ENCODE results near the gene GET4. TPM values are rescaled to one million over a fixed set of nuclear protein-coding genes. Genes with fewer than 3 reads are reported as not detected.
A peak's percentile ranks its signal among the peaks of the same experiment; 100 is the strongest.

GET4 gene
- total and polyA plus RNA-seq, 2 of the 13 experiments (the other 11 are each of a cell fraction or from before 2014, with no cell fraction given) = 28.2 to 35.2 TPM

DNA sequence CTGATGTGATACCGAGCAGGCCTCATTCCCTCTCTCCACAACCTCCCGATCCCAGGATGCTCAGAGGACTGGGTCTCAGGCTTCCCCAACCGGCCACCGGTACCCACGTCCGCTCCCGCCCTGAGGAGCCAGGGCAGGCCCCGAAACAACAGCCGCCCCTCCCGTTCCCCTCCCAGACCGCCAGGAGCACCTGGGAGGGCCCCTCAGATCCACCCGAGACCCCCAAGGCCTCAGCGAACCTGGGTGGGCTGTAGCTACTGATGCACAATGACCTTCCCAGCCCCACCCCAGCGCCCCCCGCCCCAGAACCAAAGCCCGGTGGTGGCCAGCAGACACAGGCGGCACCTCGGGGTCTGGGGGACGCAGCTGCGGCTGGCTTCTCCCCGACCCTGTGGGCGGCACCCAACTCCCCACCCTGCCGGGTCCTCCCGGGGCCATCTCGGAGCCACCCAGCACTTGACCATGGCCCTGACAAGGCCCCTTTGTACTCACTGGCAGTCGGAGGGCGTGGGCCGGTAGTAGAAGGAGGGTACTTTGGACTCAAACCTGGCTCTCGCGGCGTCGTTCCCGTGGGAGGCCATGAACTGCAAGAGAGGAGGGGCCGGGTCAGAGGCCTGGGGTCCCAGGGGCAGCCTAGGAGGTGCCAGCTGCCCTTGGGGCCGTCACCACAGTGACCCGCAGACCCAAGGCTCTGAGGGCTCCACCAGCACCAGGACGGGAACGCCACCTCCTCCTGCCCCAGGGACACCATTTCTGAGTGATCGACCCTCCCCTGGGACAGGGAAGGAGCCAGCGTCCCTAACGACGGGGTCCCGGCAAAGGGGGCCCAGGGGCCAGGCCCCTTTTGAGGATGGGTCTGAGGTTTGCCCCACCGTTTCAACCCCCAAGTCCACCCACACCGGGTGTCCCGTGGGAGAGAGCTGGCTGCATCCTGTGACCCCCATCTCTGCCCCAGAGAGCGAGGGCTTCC is 50.0 kb downstream of the GET4 start:
- peak overlapping the region; percentile 75 for H3K9ac ChIP-seq (ENCODE audit: insufficient read depth, low read depth, low read length)
- WGBS (ENCODE audit: low lambda C conversion rate) = 21% methylated on average over 7 of the region's 47 CpGs
- POLR2A ChIA-PET = interaction anchor here (0.7 to 4.2 kb wide), 8 partner anchors 14 to 230 kb away, joined by 3 to 28 read pairs (median 8); partner anchors contain the start of genes ADAP1 and CYP2W1
- TF ChIP-seq NFE2 (CRISPR knock-in tag; IDR thresholded peaks at IDR 0.05) (no peak), AHR (CRISPR knock-in tag; IDR thresholded peaks at IDR 0.05) (no peak), MATR3 (CRISPR knock-in tag; IDR thresholded peaks at IDR 0.05) (no peak), KAT8 (CRISPR knock-in tag; IDR thresholded peaks at IDR 0.05) (peak; percentile 48; the same call in 1 of the 2 replicates), ZSCAN9 (CRISPR knock-in tag; IDR thresholded peaks at IDR 0.05; ENCODE audit: borderline replicate concordance) (no peak), ZNF256 (CRISPR knock-in tag; conservative IDR thresholded peaks at IDR 0.05) (no peak), ZNF839 (CRISPR knock-in tag; IDR thresholded peaks at IDR 0.05; ENCODE audit: borderline replicate concordance) (no peak), BRCA1 (CRISPR knock-in tag; IDR thresholded peaks at IDR 0.05) (no peak)
- TF ChIP-seq, protein P1, sequence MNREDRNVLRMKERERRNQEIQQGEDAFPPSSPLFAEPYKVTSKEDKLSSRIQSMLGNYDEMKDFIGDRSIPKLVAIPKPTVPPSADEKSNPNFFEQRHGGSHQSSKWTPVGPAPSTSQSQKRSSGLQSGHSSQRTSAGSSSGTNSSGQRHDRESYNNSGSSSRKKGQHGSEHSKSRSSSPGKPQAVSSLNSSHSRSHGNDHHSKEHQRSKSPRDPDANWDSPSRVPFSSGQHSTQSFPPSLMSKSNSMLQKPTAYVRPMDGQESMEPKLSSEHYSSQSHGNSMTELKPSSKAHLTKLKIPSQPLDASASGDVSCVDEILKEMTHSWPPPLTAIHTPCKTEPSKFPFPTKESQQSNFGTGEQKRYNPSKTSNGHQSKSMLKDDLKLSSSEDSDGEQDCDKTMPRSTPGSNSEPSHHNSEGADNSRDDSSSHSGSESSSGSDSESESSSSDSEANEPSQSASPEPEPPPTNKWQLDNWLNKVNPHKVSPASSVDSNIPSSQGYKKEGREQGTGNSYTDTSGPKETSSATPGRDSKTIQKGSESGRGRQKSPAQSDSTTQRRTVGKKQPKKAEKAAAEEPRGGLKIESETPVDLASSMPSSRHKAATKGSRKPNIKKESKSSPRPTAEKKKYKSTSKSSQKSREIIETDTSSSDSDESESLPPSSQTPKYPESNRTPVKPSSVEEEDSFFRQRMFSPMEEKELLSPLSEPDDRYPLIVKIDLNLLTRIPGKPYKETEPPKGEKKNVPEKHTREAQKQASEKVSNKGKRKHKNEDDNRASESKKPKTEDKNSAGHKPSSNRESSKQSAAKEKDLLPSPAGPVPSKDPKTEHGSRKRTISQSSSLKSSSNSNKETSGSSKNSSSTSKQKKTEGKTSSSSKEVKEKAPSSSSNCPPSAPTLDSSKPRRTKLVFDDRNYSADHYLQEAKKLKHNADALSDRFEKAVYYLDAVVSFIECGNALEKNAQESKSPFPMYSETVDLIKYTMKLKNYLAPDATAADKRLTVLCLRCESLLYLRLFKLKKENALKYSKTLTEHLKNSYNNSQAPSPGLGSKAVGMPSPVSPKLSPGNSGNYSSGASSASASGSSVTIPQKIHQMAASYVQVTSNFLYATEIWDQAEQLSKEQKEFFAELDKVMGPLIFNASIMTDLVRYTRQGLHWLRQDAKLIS (CRISPR knock-in tag; IDR thresholded peaks at IDR 0.05) = no peak
- TF ChIP-seq, protein P2, sequence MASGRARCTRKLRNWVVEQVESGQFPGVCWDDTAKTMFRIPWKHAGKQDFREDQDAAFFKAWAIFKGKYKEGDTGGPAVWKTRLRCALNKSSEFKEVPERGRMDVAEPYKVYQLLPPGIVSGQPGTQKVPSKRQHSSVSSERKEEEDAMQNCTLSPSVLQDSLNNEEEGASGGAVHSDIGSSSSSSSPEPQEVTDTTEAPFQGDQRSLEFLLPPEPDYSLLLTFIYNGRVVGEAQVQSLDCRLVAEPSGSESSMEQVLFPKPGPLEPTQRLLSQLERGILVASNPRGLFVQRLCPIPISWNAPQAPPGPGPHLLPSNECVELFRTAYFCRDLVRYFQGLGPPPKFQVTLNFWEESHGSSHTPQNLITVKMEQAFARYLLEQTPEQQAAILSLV (CRISPR knock-in tag; IDR thresholded peaks at IDR 0.05; ENCODE audit: borderline replicate concordance) = no peak
- TF ChIP-seq, protein P3, sequence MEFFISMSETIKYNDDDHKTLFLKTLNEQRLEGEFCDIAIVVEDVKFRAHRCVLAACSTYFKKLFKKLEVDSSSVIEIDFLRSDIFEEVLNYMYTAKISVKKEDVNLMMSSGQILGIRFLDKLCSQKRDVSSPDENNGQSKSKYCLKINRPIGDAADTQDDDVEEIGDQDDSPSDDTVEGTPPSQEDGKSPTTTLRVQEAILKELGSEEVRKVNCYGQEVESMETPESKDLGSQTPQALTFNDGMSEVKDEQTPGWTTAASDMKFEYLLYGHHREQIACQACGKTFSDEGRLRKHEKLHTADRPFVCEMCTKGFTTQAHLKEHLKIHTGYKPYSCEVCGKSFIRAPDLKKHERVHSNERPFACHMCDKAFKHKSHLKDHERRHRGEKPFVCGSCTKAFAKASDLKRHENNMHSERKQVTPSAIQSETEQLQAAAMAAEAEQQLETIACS (CRISPR knock-in tag; IDR thresholded peaks at IDR 0.05) = no peak
- TF ChIP-seq, protein P4, sequence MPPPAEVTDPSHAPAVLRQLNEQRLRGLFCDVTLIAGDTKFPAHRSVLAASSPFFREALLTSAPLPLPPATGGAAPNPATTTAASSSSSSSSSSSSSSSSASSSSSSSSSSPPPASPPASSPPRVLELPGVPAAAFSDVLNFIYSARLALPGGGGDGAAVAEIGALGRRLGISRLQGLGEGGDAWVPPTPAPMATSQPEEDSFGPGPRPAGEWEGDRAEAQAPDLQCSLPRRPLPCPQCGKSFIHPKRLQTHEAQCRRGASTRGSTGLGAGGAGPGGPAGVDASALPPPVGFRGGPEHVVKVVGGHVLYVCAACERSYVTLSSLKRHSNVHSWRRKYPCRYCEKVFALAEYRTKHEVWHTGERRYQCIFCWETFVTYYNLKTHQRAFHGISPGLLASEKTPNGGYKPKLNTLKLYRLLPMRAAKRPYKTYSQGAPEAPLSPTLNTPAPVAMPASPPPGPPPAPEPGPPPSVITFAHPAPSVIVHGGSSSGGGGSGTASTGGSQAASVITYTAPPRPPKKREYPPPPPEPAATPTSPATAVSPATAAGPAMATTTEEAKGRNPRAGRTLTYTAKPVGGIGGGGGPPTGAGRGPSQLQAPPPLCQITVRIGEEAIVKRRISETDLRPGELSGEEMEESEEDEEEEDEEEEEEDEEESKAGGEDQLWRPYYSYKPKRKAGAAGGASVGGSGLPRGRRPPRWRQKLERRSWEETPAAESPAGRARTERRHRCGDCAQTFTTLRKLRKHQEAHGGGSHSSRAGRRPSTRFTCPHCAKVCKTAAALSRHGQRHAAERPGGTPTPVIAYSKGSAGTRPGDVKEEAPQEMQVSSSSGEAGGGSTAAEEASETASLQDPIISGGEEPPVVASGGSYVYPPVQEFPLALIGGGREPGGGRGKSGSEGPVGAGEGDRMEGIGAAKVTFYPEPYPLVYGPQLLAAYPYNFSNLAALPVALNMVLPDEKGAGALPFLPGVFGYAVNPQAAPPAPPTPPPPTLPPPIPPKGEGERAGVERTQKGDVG (CRISPR knock-in tag; IDR thresholded peaks at IDR 0.05; ENCODE audit: borderline replicate concordance) = no peak

More for the DNA sequence above, 50.0 kb downstream of the GET4 start:
- peak; percentile 86 for FAIRE-seq
- Histone ChIP-seq H3K4me1 (ENCODE audit: insufficient read depth, low read length) (peaks cover 73% of the 10 kb centered on the region), H3K4me3 (replicated peaks in 1 of 3; ENCODE audit: insufficient read depth in 1 of 3, low read depth in 2 of 3, low read length in 3 of 3) (peak overlapping the region; percentile 55 to 72 (median 57)), H3K36me3 (replicated peaks in 1 of 2; ENCODE audit: control insufficient read depth in 1 of 2, insufficient read depth in 2 of 2, low read length in 2 of 2) (no peaks in the 10 kb centered on the region), H2AFZ (ENCODE audit: low read length) (no peak overlapping the region), H3K4me2 (ENCODE audit: low read depth, low read length) (peak overlapping the region; percentile 90), H3K9me3 (ENCODE audit: low read length) (no peaks in the 10 kb centered on the region), H3K27ac (ENCODE audit: extremely low read length, insufficient read depth, low read length) (peak overlapping the region; percentile 67), H3K79me2 (ENCODE audit: insufficient read depth, low read length) (no peaks in the 10 kb centered on the region), H3K27me3 (ENCODE audit: control insufficient read depth in 1 of 2, insufficient read depth in 2 of 2, low read length in 2 of 2) (no peaks in the 10 kb centered on the region), H4K20me1 (ENCODE audit: insufficient read depth, low read length) (no peaks in the 10 kb centered on the region)
- in situ Hi-C loops (cut with HindIII; ENCODE audit: extremely low pct_ligation_motif_present, low pct_unique_long_range_greater_than_20kb) = no loop called here
- DNase-seq (ENCODE audit: low spot score) = peak; percentile 91
- peak; percentile 83 for ATAC-seq
- intact Hi-C loops (cut with micrococcal nuclease; ENCODE audit: unreplicated experiment) = no loop called here
- no TSS peak for BruUV-seq (replicated peaks)
- CTCF ChIA-PET (ENCODE audit: low intra/inter-chr PET ratio, low total read pairs) = no interaction called here

Data from HepG2 (cell line).